Superior temporal gyrus (tissue), 1 donor: ENCODE measurements around the gene NAV1.
"Not testable (repeated sequence)": the region's sequence is repeated elsewhere in the genome, so short reads cannot be mapped to it uniquely, and the experiment has no call there.

Experiments used
- DNase-seq: peaks from one replicate; pipeline ENCODE4 v3.0.0-alpha.2; 2016; ENCODE audit errors: extremely low spot score

NAV1 gene, protein sequence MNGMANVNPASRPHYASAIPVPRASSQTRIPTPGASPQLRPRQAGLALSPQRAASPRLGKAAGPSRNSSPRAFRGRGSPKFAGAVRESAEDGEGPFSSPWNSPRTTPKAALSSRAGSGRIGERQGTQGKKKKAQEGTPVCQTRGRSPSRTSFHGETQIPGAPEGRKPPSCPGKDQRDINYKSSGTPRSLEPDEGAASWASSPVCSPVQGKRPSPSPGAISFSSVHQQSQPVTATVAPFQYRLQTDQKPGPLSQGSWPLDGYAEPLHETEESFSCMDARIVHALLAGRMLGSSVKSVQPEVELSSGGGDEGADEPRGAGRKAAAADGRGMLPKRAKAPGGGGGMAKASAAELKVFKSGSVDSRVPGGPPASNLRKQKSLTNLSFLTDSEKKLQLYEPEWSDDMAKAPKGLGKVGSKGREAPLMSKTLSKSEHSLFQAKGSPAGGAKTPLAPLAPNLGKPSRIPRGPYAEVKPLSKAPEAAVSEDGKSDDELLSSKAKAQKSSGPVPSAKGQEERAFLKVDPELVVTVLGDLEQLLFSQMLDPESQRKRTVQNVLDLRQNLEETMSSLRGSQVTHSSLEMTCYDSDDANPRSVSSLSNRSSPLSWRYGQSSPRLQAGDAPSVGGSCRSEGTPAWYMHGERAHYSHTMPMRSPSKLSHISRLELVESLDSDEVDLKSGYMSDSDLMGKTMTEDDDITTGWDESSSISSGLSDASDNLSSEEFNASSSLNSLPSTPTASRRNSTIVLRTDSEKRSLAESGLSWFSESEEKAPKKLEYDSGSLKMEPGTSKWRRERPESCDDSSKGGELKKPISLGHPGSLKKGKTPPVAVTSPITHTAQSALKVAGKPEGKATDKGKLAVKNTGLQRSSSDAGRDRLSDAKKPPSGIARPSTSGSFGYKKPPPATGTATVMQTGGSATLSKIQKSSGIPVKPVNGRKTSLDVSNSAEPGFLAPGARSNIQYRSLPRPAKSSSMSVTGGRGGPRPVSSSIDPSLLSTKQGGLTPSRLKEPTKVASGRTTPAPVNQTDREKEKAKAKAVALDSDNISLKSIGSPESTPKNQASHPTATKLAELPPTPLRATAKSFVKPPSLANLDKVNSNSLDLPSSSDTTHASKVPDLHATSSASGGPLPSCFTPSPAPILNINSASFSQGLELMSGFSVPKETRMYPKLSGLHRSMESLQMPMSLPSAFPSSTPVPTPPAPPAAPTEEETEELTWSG (N-terminal part only)

GRCh38 chr1:201538612-201539551, at the start of gene NAV1:
Gene NAV1, plus strand, starts transcription at chr1:201539127. Its CDS starts 83,758 bp downstream, at chr1:201622885.
- DNase-seq: peak; percentile 58

DNA sequence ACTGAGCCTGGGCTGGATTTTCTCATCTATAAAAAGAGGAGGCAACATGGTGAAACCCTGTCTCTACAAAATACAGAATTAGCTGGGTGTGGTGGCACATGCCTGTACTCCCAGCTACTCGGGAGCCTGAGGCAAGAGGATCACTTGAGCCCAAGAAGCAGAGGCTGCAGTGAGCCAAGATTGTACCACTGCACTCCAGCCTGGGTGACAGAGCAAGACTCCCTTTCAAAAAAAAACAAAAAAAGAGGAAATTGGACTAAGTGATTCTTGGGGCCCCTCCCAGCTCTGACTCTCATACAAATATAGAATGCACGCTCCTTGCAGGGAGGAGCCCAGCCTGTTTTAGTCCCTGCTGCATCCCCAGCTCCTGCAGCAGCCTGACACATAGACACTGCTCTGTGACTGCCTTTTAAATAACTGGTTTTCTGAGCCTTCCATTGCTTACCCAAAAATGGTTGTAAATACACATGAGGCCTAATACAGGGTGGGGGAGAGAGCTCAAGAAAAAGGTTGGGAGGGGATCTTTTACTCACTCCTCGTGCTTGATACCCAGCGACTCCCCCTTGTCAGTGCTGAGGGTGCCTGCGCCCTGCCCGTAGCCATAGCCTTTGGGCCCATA, 49.2 kb upstream of the NAV1 start:
- no peak for DNase-seq

GRCh38 chr1:201490708-201491131, 48.2 kb upstream of the NAV1 start:
- DNase-seq: no peak

DNA sequence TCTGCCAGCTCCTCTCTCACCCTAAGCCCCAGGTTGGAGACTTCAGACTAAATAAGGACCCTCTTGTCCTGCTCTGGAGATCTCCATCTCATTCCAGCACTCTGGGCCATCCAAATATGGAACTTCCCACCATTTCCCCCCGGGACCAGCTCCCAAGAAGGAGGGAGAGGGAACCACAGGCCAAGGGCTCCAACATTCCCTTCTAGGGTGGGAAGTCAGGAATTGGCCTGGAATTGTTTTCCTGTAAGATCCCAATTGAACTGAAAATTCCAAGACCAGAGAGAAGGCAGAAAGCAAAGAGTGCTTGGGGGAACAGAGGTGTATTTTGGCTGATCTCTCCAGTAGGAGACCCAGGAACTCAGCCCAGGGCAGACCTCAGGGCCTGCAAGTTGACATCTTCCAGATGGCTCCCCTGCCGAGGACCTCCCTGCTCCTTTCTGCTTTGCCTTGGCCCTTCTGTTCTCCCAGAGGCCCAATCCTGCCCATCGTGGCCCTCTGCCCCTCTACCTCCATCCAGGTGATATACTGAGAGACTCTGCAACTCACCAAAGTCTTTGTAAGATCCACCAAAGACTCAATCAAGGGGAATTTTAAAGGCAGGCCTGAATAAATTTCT, 46.9 kb upstream of the NAV1 start:
- DNase-seq: no peak

GRCh38 chr1:201493026-201493656, 45.8 kb upstream of the NAV1 start:
- DNase-seq: not testable (repeated sequence)

GRCh38 chr1:201493757-201494617, 44.9 kb upstream of the NAV1 start:
- no peak for DNase-seq

GRCh38 chr1:201495551-201496295, 43.2 kb upstream of the NAV1 start:
- peak; percentile 92 for DNase-seq

- no peak for DNase-seq
Observed at GRCh38 chr1:201496296-201496690, 42.6 kb upstream of the NAV1 start.

DNA sequence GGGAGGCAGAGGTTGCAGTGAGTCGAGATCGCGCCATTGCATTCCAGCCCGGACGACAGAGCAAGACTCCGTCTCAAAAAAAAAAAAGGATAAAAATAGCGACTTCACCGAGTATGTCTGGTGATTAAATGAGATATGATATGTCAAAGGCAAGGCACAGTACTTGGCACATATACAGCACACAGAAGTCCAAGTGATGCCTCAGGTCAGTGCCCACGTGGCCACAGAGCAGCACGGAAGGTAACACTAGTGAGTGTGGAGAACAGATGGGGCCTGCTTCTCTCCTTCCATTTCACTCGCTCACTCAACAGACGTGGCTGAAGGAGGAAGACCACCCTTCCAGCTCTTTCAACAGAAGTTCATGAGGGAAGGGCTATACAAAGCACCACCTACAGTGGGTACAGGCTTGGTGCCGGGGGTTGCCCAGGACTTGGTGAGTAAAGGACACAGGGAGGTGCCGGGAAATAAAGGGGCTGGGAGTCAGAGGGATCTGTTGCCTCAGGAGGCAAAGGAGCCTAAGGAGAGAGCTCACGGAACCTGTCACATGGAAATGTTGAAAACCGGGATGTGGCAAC, 40.9 kb upstream of the NAV1 start:
- no peak for DNase-seq

GRCh38 chr1:201498621-201499020, 40.3 kb upstream of the NAV1 start:
- no peak for DNase-seq

DNA sequence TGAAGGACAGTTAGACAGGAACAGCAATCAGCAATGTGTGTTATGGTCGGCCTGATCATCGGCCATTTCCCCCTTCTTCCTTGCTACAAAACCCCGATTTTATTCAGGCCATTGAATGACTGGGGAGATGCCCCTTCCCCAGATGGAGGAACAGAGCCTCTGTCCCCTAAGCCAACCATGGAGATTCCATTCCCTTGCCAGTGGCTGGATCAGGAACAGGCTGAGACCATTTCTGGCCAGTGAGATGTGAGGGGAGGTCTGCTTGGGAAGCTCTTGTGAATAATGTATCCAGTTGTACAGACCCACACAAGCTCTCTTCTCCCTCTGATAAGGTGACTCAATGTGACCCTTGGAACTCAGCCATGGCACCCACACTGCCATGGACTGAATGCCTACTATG, 39.7 kb upstream of the NAV1 start:
- no peak for DNase-seq

DNA sequence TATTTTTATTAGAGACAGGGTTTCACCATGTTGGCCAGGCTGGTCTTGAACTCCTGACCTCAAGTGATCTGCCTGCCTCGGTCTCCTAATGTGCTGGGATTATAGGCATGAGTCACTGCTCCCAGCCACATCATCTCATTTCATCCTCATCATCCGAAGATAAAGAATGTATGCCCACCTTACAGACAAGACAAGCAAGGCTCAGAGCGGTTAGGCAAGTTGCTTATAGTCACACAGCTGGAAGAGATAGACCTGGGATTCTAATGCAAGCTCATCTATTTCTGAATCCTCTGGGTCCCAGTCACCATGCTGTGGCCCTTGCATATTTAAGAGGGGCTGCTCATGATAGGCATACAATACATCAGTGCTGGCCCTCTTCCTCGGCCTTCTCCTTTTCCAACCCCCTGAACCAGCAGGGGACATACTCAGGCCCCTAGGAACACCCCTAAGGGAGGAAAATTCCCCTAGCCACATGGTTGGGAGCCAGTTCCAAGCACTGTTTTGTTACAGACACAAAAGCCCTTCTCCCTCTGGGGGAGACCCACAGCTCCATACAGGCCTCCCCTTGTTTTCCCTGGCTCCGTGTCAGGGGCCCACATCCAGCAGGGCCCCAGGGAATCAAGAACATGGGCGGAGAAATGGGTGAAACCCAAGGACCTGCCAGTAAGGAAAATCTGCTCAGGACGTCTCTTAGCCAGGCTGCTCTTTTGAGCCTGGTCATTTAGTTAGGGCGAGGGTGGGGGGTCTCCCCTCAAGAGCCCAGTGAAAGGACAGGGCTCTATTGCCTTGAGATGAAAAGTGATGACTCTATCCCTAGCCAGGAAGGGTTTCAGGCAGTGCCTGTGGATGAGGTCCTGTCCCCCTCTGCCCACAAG, 38.9 kb upstream of the NAV1 start:
- peak; percentile 95 for DNase-seq

DNA sequence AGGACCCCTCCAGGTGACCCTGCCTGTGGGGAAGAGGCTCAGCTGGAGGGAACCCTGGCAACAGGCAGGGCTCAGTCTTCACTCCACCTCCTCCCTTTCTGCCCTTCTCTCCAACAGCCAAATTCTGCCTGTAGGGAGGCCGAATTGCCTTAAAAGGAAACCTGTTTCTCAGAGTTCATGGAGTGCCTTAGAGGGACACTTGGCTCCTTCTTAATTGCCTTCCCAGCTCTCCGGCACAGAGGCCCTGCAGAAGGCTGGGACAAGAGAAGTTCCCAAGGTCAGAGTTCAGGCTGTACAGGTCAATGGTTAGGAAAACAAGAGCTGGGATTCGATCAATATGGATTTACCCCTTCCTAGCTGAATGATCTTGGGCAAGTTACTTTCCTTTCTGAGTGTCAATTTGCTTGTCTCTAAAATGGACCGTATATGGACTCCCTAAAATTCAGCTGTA, 38.2 kb upstream of the NAV1 start:
- no peak for DNase-seq

- no peak for DNase-seq
Observed at GRCh38 chr1:201501144-201501543, 37.8 kb upstream of the NAV1 start.

GRCh38 chr1:201501812-201502510, 37.0 kb upstream of the NAV1 start:
- no peak for DNase-seq

GRCh38 chr1:201502511-201502857, 36.4 kb upstream of the NAV1 start:
- DNase-seq: no peak
